ENCODE data around the gene GCH1. TPM values are rescaled to one million over a fixed set of nuclear protein-coding genes. Genes with fewer than 3 reads are reported as not detected.
A peak's percentile ranks its signal among the peaks of the same experiment; 100 is the strongest.
"Not testable (repeated sequence)": the region's sequence is repeated elsewhere in the genome, so short reads cannot be mapped to it uniquely, and the experiment has no call there.

The GCH1 gene
- total RNA-seq, 2 experiments from 2014 or later: 40.8 to 42.3 TPM

DNA sequence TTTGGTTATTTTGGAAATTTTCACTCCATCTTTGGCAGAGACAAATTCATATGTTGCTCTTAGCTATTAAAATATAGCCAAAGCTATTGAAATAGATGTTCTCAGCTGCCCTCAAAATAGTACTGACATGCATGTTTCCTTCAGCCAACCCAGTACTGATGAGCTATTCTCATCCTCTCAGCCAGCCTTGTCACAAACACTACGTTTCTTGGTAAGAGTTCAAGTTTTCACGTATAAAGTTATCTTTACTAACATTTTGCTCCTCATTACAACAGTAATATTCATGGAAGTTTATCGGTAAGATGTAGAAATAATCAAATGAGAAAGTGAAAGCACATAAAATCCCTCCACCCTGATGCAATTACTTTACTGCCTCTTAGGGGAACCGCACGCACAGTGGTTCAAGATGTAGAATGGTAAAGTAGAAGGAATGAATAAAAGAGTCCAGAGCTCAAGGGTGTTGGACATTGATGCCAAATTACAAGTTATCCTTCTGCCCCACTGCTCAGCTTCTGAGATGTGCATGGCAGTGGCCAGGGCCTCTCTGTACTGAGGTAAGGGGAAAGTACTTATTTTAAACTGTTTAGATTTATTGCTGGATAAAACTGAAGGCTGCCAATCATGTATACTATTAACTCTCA is 20.7 kb downstream of the GCH1 start:
- peaks cover 46% of the 10 kb centered on the region for H3K4me1 Mint-ChIP-seq (ENCODE audit: low read depth)

DNA sequence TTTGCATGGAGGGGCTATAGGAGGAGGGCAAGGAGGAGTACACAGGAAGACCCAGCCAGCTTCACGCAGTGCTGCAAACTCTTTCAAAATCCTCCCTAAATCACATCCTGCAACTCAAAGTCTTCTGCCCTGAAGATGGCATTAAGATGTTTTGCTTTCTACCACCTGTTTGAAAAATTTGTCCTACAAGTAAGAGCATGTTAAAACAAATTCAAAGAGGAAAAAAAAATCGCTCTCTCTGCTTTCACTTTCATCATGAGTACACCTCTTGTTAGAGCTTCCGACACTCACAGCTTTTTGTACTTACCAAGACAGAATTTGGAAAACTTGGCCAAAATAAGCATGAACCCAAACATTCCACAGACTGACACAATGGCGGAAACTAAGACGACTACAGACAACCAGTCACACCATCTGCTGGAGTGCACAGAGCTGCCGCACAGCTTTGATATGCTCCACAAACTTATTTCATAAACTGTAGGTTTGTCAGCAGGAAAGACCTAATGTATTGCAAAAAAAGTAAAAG is 21.3 kb downstream of the GCH1 start:
- H3K4me3 Mint-ChIP-seq: peak overlapping the region; percentile 82
- POLR2A ChIA-PET: interaction anchor here (0.7 to 1.5 kb wide), 2 partner anchors 14 to 21 kb away, joined by 3 to 10 read pairs; partner anchors contain the start of gene GCH1
- H3K9me3 Mint-ChIP-seq: no peaks in the 10 kb centered on the region
- peaks cover 46% of the 10 kb centered on the region for H3K4me1 Mint-ChIP-seq (ENCODE audit: low read depth)
- peak; percentile 34 for DNase-seq
- intact Hi-C loops (cut with micrococcal nuclease): loop anchor here (1.0 to 5.0 kb wide), 6 partner anchors 12 to 444 kb away; partner anchors contain the start of genes GCH1, SAMD4A, SOCS4 and WDHD1
- CTCF ChIA-PET: interaction anchor here (0.7 to 1.7 kb wide), 11 partner anchors 10 to 533 kb away, joined by 3 to 15 read pairs (median 4); partner anchors contain the start of genes GCH1 and MAPK1IP1L
- H3K27ac Mint-ChIP-seq: peak overlapping the region; percentile 94
- no peaks in the 10 kb centered on the region for H3K27me3 Mint-ChIP-seq
- peaks cover 2% of the 10 kb centered on the region for H3K36me3 Mint-ChIP-seq

More for the DNA sequence above, 20.7 kb downstream of the GCH1 start:
- intact Hi-C loops (cut with micrococcal nuclease): loop anchor here (1.0 to 5.0 kb wide), 6 partner anchors 11 to 445 kb away; partner anchors contain the start of genes GCH1, SAMD4A, SOCS4 and WDHD1
- Mint-ChIP-seq H3K4me3 (peak overlapping the region; percentile 82), H3K36me3 (peaks cover 2% of the 10 kb centered on the region), H3K27ac (peak overlapping the region; percentile 94), H3K27me3 (no peaks in the 10 kb centered on the region), H3K9me3 (no peaks in the 10 kb centered on the region)
- peak; percentile 44 for DNase-seq
- ChIA-PET CTCF (interaction anchor here (0.7 to 1.7 kb wide), 11 partner anchors 9 to 533 kb away, joined by 3 to 15 read pairs (median 4); partner anchors contain the start of genes GCH1 and MAPK1IP1L), POLR2A (interaction anchor here (1.5 kb wide), 1 partner anchor 21 kb away, joined by 10 read pairs; the partner anchor contains the start of gene GCH1)

DNA sequence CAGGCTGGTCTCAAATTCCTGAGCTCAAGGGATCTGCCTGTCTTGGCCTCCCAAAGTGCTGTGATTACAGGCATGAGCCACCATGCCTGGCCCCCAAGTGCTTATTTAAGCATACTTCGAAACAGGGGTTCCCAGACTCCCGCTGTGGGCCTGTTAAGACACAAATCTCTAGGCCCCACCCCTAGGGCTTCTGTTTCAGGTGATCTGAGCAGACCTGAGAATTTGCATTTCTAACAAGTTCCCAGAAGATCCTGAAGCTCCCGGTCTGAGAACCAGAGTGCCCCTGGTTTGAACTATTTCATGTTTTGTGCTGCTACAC is 25.0 kb downstream of the GCH1 start:
- Mint-ChIP-seq H3K9me3 (peaks cover 2% of the 10 kb centered on the region), H3K36me3 (peaks cover 3% of the 10 kb centered on the region), H3K27me3 (no peaks in the 10 kb centered on the region), H3K4me3 (no peak overlapping the region), H3K27ac (no peak overlapping the region), H3K4me1 (ENCODE audit: low read depth) (peaks cover 32% of the 10 kb centered on the region)
- DNase-seq: no peak
- POLR2A ChIA-PET: no interaction called here
- CTCF ChIA-PET: interaction anchor here (2.3 kb wide), 1 partner anchor 25 kb away, joined by 9 read pairs; the partner anchor contains the start of gene GCH1
- intact Hi-C loops (cut with micrococcal nuclease): no loop called here

GRCh38 chr14:54877015-54877702 is 25.5 kb downstream of the GCH1 start:
- no peak for DNase-seq
- H3K4me1 Mint-ChIP-seq (ENCODE audit: low read depth): peaks cover 27% of the 10 kb centered on the region
- H3K4me3 Mint-ChIP-seq: no peak overlapping the region
- CTCF ChIA-PET: interaction anchor here (2.3 kb wide), 1 partner anchor 26 kb away, joined by 9 read pairs; the partner anchor contains the start of gene GCH1
- H3K27me3 Mint-ChIP-seq: no peaks in the 10 kb centered on the region
- peaks cover 2% of the 10 kb centered on the region for H3K9me3 Mint-ChIP-seq
- H3K27ac Mint-ChIP-seq: no peak overlapping the region
- H3K36me3 Mint-ChIP-seq: peaks cover 3% of the 10 kb centered on the region
- POLR2A ChIA-PET: no interaction called here
- intact Hi-C loops (cut with micrococcal nuclease): no loop called here

GRCh38 chr14:54875648-54876047 is 27.0 kb downstream of the GCH1 start:
- DNase-seq; H3K36me3 Mint-ChIP-seq; H3K4me3 Mint-ChIP-seq; intact Hi-C loops (cut with micrococcal nuclease); POLR2A ChIA-PET; H3K9me3 Mint-ChIP-seq; H3K27me3 Mint-ChIP-seq; H3K27ac Mint-ChIP-seq: not testable (repeated sequence)
- CTCF ChIA-PET: interaction anchor here (2.3 kb wide), 1 partner anchor 27 kb away, joined by 9 read pairs; the partner anchor contains the start of gene GCH1
- H3K4me1 Mint-ChIP-seq (ENCODE audit: low read depth): peaks cover 26% of the 10 kb centered on the region

GRCh38 chr14:54870154-54871090 is 32.2 kb downstream of the GCH1 start:
- H3K36me3 Mint-ChIP-seq; H3K9me3 Mint-ChIP-seq; DNase-seq; H3K27me3 Mint-ChIP-seq; H3K27ac Mint-ChIP-seq; CTCF ChIA-PET; intact Hi-C loops (cut with micrococcal nuclease): not testable (repeated sequence)
- POLR2A ChIA-PET: interaction anchor here (0.6 to 0.7 kb wide), 2 partner anchors 16 to 780 kb away, joined by 3 read pairs; no protein-coding TSS in a partner anchor
- peak overlapping the region; percentile 65 for H3K4me3 Mint-ChIP-seq
- H3K4me1 Mint-ChIP-seq (ENCODE audit: low read depth): peaks cover 24% of the 10 kb centered on the region

GRCh38 chr14:54867011-54867410 is 35.6 kb downstream of the GCH1 start:
- H3K4me3 Mint-ChIP-seq: no peak overlapping the region
- ChIA-PET CTCF (interaction anchor here (1.5 kb wide), 1 partner anchor 15 kb away, joined by 4 read pairs; no protein-coding TSS in a partner anchor), POLR2A (interaction anchor here (1.3 kb wide), 1 partner anchor 14 kb away, joined by 3 read pairs; no protein-coding TSS in a partner anchor)
- H3K27me3 Mint-ChIP-seq: no peaks in the 10 kb centered on the region
- no peaks in the 10 kb centered on the region for H3K9me3 Mint-ChIP-seq
- H3K36me3 Mint-ChIP-seq: peaks cover 4% of the 10 kb centered on the region
- peaks cover 20% of the 10 kb centered on the region for H3K4me1 Mint-ChIP-seq (ENCODE audit: low read depth)
- no peak overlapping the region for H3K27ac Mint-ChIP-seq
- no peak for DNase-seq
- intact Hi-C loops (cut with micrococcal nuclease): no loop called here

DNA sequence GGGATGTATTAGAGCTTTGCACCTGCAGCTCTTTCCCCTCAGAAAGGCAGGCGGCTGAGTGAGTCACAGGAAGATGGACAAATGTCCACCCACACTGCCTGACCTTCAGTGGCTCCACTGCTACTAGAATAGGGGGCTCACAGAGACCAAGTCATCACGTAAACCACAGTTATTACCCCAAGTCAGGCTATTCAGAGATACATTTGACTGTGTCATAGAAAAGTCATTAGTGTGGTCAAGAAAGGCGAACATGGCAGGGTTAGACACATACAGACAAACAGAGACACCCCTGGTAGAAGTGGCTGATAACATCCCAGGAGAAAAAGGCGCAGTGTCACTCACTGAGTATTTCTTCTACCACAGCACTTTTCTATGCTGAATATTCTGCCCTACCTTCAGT is 36.0 kb downstream of the GCH1 start:
- Mint-ChIP-seq H3K27ac (no peak overlapping the region), H3K4me1 (ENCODE audit: low read depth) (peaks cover 20% of the 10 kb centered on the region), H3K9me3 (no peaks in the 10 kb centered on the region), H3K36me3 (peaks cover 4% of the 10 kb centered on the region), H3K27me3 (no peaks in the 10 kb centered on the region), H3K4me3 (no peak overlapping the region)
- no peak for DNase-seq
- intact Hi-C loops (cut with micrococcal nuclease): no loop called here
- POLR2A ChIA-PET: interaction anchor here (1.3 kb wide), 1 partner anchor 15 kb away, joined by 3 read pairs; no protein-coding TSS in a partner anchor
- CTCF ChIA-PET: interaction anchor here (0.6 to 1.5 kb wide), 3 partner anchors 15 to 27 kb away, joined by 3 to 4 read pairs (median 3); no protein-coding TSS in a partner anchor

DNA sequence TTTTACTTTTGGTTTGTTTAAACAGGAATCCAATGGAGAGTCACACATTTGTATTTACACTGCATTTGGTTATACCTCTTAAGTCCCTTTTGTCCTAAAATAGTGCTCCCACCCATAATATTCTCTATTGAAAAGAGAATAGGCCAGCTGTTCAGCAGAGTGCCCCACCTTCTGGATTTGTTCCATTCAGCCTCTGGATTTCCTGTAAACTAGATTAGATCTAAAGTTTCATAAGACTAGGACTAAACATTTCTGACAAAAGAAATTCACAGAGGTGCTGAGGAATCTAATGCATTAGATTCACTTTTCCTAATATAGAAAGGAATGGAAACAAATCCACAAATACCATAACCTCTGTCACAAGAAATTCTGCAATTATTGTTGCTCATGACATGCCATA is 38.1 kb downstream of the GCH1 start:
- peaks cover 11% of the 10 kb centered on the region for H3K4me1 Mint-ChIP-seq (ENCODE audit: low read depth)
- H3K36me3 Mint-ChIP-seq: peaks cover 5% of the 10 kb centered on the region
- intact Hi-C loops (cut with micrococcal nuclease): no loop called here
- no peak overlapping the region for H3K27ac Mint-ChIP-seq
- DNase-seq: no peak
- CTCF ChIA-PET: no interaction called here
- H3K27me3 Mint-ChIP-seq: no peaks in the 10 kb centered on the region
- H3K9me3 Mint-ChIP-seq: no peaks in the 10 kb centered on the region
- no peak overlapping the region for H3K4me3 Mint-ChIP-seq
- POLR2A ChIA-PET: no interaction called here

- H3K4me1 Mint-ChIP-seq (ENCODE audit: low read depth): peaks cover 15% of the 10 kb centered on the region
- DNase-seq: no peak
- peaks cover 11% of the 10 kb centered on the region for H3K36me3 Mint-ChIP-seq
- ChIA-PET POLR2A (no interaction called here), CTCF (interaction anchor here (0.6 kb wide), 1 partner anchor 10 kb away, joined by 3 read pairs; no protein-coding TSS in a partner anchor)
- no peak overlapping the region for H3K4me3 Mint-ChIP-seq
- H3K27ac Mint-ChIP-seq: no peak overlapping the region
- H3K27me3 Mint-ChIP-seq: no peaks in the 10 kb centered on the region
- H3K9me3 Mint-ChIP-seq: no peaks in the 10 kb centered on the region
- intact Hi-C loops (cut with micrococcal nuclease): no loop called here
These were observed 44.8 kb downstream of the GCH1 start for GRCh38 chr14:54857830-54858269.

DNA sequence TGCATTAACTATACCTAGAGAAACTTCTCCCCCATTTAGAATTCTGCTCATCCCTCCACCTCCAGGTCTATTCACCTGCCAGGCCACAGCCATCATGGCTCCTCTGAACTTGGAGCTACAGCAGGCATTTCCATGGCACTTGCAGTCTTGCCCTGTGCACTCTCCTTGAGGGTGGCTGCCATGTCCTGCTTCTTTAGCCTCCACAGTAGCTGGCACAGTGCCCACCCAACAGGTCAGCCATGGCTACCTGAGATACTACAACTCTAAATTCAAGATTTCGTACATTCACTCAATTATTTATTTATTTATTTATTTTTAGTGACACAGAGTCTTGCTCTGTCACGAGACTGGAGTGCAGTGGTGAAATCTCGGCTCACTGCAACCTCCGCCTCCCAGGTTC is 46.5 kb downstream of the GCH1 start:
- ChIA-PET POLR2A (no interaction called here), CTCF (no interaction called here)
- no peaks in the 10 kb centered on the region for H3K27me3 Mint-ChIP-seq
- DNase-seq: no peak
- intact Hi-C loops (cut with micrococcal nuclease): no loop called here
- no peak overlapping the region for H3K4me3 Mint-ChIP-seq
- H3K4me1 Mint-ChIP-seq (ENCODE audit: low read depth): peaks cover 15% of the 10 kb centered on the region
- H3K36me3 Mint-ChIP-seq: peaks cover 12% of the 10 kb centered on the region
- H3K9me3 Mint-ChIP-seq: no peaks in the 10 kb centered on the region
- no peak overlapping the region for H3K27ac Mint-ChIP-seq
